Fibroblast of skin of left biceps (primary cell): ENCODE results near the gene GPATCH4.
A peak's percentile ranks its signal among the peaks of the same experiment; 100 is the strongest.
"Not testable (repeated sequence)": the region's sequence is repeated elsewhere in the genome, so short reads cannot be mapped to it uniquely, and the experiment has no call there.

ENCODE experiments used
- DNase-seq, 2 experiments: peaks; one replicate each; pipeline ENCODE4 v3.0.0-alpha.2; 2013; ENCODE audit warnings: low read depth in 2 of 2

Gene GPATCH4

GRCh38 chr1:156577550-156577949 is 23.7 kb downstream of the GPATCH4 start:
- DNase-seq, result no peak

- no peak for DNase-seq
Observed at GRCh38 chr1:156574039-156574633, 27.1 kb downstream of the GPATCH4 start.

DNA sequence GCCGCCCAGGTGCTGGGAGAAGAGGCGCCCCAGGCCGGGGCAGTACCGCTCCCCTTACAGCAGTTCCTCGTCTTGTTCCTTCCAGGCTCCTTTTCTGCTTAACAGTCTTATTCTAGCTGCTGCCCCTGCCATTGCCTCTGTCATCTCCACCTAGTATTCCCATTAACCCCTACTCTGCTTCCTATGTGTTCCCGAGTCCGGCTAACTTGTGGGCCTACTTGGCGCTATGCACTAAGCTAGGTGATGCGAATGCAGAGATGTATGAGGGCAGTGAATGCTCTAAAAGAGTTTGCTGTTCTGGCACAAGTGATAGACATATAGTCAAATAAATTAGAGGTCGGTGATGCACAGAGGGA is 28.6 kb downstream of the GPATCH4 start:
- no peak for DNase-seq

- peak; percentile 33 to 42 for DNase-seq
Observed at GRCh38 chr1:156571919-156572662, 29.2 kb downstream of the GPATCH4 start, which contains the start of gene IQGAP3. TSS of gene IQGAP3 (minus strand) at chr1:156572565. CDS start at chr1:156572529, 36 bp downstream.

DNA sequence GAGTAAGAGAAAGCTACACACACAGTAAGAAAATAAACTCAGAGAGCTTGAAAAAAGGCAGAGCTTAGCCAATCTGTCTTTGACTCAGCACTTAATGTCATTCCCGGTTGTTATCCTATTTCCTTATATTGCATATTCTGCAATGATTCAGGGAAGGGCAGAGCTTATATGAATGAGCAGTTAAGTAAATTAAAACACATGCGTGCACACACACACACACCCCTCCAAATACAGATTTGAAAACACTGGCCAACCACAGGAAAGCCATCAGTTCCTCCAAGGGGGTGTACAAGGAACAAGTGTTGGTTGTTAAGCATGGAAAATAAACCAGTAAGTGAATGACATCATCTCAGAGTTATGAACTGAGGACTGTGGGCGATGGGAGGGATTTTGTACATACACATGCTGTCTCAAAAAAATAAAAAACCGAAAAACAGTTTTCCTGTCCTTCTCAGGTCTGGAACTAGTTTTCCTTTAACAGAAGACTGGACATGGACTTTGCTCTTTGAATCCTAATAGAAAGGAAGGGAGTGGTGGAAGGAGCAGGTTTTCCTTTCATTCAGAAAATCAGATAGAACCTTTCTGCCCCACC is 29.9 kb downstream of the GPATCH4 start:
- peak; percentile 79 to 80 for DNase-seq

DNA sequence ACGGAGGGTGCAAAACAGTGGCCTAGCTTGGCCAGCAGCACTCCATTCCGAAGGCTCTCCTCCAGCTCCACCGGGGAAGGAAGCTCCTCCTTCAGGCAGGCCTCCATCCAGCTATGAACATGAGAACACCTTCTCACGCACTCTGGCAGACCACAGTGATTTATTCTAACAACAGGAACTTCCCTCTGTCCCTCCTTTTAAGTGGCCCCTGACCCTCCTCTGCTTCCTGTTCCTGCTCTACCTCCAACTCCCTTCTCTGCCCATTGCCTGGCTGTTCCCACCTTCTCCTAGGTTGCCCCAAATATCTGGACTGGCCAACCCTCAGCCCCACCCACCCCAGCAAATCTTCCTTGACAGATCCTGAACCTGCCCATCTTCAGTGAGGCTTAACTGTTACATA is 34.8 kb downstream of the GPATCH4 start:
- DNase-seq, result no peak

GRCh38 chr1:156565519-156565918 is 35.8 kb downstream of the GPATCH4 start:
- no peak for DNase-seq

GRCh38 chr1:156560585-156561163 is 40.6 kb downstream of the GPATCH4 start:
- DNase-seq, result no peak

- no peak for DNase-seq
Observed at GRCh38 chr1:156559797-156560385, 41.4 kb downstream of the GPATCH4 start.

- DNase-seq, result no peak
Observed at GRCh38 chr1:156559086-156559796, 42.0 kb downstream of the GPATCH4 start.

- no peak for DNase-seq
Observed at GRCh38 chr1:156556354-156556753, 44.9 kb downstream of the GPATCH4 start.

- no peak for DNase-seq
Observed at GRCh38 chr1:156555715-156556114, 45.6 kb downstream of the GPATCH4 start.

DNA sequence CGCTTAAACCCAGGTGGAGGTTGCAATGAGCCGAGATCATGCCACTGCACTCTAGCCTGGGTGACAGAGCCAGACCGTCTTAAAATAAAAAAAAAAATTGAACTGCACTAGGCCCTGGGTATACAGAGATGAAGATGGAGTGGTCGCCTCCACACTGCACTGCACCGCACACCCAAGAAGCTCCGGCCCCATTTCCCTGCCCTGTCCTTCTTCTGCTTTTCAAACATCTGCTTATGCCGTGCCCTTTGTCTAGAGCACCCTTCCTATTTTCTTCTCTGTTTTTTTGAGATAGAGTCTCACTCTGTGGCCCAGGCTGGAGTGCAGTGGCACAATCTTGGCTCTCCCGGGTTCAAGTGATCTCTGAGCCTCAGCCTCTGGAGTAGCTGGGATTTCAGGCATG is 46.3 kb downstream of the GPATCH4 start:
- no peak for DNase-seq

DNA sequence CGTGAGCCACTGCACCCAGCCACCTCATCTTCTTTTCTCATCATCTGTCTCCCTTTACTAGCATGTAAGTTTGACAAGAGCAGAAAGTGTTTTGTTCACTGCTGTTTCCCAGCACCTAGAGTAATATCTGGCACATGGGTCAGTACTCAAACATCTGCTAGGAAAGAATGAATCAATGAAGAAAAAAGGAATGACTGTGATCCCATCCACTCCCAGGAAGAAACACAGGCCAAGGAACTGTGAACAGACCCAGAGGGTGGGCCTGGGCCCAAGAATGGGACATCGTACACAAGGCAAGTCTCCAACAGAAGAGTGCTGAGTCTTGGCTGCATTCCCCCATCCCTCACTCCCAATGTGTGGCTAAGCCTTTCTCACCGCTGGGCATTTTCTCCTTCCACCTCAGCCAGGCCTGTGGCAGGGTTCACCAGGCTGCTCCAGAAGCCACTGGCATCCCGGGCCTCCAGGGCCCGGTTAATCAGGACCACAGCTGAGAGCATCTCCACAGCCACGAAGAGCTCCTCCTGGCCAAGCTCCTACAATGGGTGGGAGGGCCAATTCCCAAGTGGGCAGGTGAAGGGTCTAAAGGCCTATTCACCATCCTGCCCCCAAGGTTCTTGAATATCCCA is 47.3 kb downstream of the GPATCH4 start:
- no peak for DNase-seq

- DNase-seq, result not testable (repeated sequence)
Observed at GRCh38 chr1:156552937-156553336, 48.3 kb downstream of the GPATCH4 start.

GRCh38 chr1:156552518-156552917 is 48.8 kb downstream of the GPATCH4 start:
- DNase-seq, result no peak

DNA sequence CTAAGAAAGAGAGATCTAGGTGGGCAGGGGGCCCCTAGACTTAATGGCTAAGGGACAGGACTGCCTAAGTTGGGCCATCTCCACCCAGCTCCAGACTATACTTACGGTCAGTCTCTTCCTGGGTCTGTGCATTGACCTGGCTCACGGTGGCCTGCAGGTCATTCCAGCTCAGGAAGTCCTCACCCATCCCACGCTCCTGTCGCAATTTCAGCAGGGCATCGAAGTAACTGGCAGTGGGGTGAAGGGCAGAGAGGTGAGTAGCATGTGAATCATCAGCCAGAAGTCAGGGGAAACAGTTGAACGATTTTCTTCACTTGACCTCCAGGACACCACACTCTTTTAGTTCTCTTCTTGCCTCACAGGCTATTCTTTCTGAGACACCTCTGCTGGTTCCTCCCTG is 49.4 kb downstream of the GPATCH4 start:
- no peak for DNase-seq

GRCh38 chr1:156551066-156551643 is 50.1 kb downstream of the GPATCH4 start:
- no peak for DNase-seq

- no peak for DNase-seq
Observed at GRCh38 chr1:156550346-156550745, 50.9 kb downstream of the GPATCH4 start.

- no peak for DNase-seq
Observed at GRCh38 chr1:156549831-156550230, 51.4 kb downstream of the GPATCH4 start.

GRCh38 chr1:156549390-156549789 is 51.9 kb downstream of the GPATCH4 start:
- DNase-seq, result no peak
